ENCODE results near the gene RPL18.

RPL18 gene

GRCh38 chr19:48630296-48631063, 11.5 kb upstream of the RPL18 start:
- peak; percentile 85 to 91 for DNase-seq
- TF ChIP-seq POLR2A (IDR thresholded peaks at IDR 0.05; ENCODE audit: low read length): no peak
- TF ChIP-seq GATA1 (IDR thresholded peaks at IDR 0.05; ENCODE audit: low read depth, low read length): no peak

DNA sequence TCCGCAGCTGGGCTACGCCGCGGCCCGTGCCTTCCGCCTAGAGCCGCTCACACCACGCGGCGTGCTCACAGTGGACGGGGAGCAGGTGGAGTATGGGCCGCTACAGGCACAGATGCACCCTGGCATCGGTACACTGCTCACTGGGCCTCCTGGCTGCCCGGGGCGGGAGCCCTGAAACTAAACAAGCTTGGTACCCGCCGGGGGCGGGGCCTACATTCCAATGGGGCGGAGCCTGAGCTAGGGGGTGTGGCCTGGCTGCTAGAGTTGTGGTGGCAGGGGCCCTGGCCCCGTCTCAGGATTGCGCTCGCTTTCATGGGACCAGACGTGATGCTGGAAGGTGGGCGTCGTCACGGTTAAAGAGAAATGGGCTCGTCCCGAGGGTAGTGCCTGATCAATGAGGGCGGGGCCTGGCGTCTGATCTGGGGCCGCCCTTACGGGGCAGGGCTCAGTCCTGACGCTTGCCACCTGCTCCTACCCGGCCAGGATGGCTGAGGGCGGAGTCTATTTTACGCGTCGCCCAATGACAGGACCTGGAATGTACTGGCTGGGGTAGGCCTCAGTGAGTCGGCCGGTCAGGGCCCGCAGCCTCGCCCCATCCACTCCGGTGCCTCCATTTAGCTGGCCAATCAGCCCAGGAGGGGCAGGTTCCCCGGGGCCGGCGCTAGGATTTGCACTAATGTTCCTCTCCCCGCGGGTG, 10.8 kb upstream of the RPL18 start:
- TF ChIP-seq GATA1 (IDR thresholded peaks at IDR 0.05; ENCODE audit: low read depth, low read length) (no peak), POLR2A (IDR thresholded peaks at IDR 0.05; ENCODE audit: low read length) (no peak)
- peak; percentile 87 to 88 for DNase-seq

GRCh38 chr19:48629297-48629598, 10.3 kb upstream of the RPL18 start:
- no peak for TF ChIP-seq GATA1 (IDR thresholded peaks at IDR 0.05; ENCODE audit: low read depth, low read length)
- TF ChIP-seq POLR2A (IDR thresholded peaks at IDR 0.05; ENCODE audit: low read length): no peak
- no peak for DNase-seq

DNA sequence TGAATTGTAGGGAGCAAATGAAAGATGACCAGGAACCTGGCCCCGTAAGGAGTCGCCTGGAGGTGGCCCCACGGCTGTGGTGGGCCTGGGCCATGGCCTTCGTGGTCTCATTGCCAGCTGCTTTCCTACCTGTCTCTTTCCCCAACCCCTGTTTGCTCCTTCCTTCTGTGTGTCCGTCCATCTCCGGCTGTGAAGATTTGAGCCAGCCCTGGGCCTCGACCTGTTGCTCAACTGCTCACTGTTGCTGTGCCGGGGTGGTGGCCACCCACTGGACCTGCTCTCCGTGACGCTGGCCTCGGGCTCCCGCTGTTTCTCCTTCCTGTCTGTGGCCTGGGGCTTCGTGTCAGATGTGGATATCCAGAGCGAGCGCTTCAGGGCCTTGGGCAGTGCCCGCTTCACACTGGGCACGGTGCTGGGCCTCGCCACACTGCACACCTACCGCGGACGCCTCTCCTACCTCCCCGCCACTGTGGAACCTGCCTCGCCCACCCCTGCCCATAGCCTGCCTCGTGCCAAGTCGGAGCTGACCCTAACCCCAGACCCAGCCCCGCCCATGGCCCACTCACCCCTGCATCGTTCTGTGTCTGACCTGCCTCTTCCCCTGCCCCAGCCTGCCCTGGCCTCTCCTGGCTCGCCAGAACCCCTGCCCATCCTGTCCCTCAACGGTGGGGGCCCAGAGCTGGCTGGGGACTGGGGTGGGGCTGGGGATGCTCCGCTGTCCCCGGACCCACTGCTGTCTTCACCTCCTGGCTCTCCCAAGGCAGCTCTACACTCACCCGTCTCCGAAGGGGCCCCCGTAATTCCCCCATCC, 9.7 kb upstream of the RPL18 start:
- no peak for DNase-seq
- TF ChIP-seq GATA1 (IDR thresholded peaks at IDR 0.05; ENCODE audit: low read depth, low read length) (no peak), POLR2A (IDR thresholded peaks at IDR 0.05; ENCODE audit: low read length) (no peak)

GRCh38 chr19:48627865-48628314, 8.9 kb upstream of the RPL18 start:
- TF ChIP-seq GATA1 (IDR thresholded peaks at IDR 0.05; ENCODE audit: low read depth, low read length) (no peak), POLR2A (IDR thresholded peaks at IDR 0.05; ENCODE audit: low read length) (no peak)
- DNase-seq: no peak

GRCh38 chr19:48627201-48627864, 8.4 kb upstream of the RPL18 start:
- TF ChIP-seq GATA1 (IDR thresholded peaks at IDR 0.05; ENCODE audit: low read depth, low read length) (no peak), POLR2A (IDR thresholded peaks at IDR 0.05; ENCODE audit: low read length) (no peak)
- no peak for DNase-seq

DNA sequence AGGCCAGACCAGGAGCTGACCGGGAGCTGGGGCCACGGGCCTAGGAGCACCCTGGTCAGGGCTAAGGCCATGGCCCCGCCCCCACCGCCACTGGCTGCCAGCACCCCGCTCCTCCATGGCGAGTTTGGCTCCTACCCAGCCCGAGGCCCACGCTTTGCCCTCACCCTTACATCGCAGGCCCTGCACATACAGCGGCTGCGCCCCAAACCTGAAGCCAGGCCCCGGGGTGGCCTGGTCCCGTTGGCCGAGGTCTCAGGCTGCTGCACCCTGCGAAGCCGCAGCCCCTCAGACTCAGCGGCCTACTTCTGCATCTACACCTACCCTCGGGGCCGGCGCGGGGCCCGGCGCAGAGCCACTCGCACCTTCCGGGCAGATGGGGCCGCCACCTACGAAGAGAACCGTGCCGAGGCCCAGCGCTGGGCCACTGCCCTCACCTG, 6.9 kb upstream of the RPL18 start:
- TF ChIP-seq GATA1 (IDR thresholded peaks at IDR 0.05; ENCODE audit: low read depth, low read length): no peak
- DNase-seq: no peak

DNA sequence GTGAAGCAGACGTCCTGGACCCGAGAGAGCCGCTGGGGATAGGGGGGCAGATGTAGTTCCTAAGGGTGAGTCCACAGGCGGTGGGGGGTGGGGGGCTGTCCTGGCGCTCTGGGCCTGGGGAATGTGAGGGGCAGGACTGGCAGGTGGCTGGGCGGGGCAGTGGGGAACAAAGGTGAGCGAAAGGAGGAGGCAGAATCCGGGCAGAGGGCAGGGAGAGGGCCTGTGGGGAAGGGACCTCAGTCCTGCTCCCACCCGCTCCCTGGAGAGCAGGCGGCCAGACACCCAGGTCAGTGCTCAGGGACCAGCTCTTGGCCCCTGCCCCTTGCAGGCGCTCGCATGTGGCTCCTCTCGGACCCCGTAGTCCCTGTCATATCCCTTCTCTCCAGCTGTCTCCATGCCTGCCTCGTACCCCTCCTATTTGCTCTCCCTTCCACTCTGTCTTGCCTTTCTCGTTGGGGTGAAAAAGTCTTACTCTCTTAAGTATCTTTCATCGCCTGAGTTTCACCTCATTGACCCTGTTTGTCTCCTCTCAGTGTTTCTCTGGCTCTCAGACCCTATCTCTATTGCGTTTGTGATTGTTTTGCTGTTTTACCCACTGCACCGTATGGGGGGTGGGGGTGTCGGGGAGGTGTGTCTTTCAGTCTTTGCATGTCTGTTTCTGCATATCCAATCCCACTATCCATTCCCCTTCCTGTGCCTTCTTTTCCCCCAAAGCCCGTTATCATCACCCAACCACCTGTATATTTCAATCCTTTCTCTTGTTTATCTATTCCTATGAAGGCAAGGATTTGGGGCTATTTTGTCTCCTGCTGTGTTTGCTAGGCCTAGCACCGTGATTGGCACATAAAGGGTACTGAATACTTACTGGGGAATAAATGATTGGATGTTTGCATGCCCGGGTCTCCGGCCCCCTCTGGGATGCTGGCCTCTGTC, 6.1 kb upstream of the RPL18 start:
- TF ChIP-seq GATA1 (IDR thresholded peaks at IDR 0.05; ENCODE audit: low read depth, low read length): no peak
- no peak for TF ChIP-seq POLR2A (IDR thresholded peaks at IDR 0.05; ENCODE audit: low read length)
- DNase-seq: no peak

DNA sequence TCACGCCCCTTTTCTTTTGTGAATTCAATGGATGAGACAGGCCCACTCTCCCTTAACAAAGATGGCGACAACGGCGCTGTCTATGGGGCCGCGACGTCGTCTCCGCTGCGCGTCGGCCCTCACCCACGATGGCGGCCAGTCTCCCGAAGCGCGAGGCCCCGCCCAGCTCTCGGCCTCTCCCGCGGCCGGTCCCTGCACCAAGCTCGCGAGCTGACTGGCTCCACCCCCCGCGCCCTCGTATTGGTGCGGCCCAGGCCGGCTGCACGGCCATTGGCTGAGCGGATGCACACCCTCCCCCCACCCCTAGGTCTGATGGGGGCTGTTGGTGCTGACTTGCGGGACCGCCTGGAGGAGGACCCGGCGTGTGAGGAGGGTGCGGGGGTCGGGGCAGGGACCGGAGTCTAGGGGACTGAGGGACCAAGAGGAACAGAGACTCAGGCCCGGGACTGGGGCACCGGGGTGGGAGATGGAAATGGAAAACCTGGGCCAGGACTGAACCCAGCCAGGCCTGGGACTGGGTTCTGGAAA, 5.2 kb upstream of the RPL18 start:
- no peak for TF ChIP-seq GATA1 (IDR thresholded peaks at IDR 0.05; ENCODE audit: low read depth, low read length)
- peak; percentile 6 for TF ChIP-seq POLR2A (IDR thresholded peaks at IDR 0.05; ENCODE audit: low read length)
- peak; percentile 99 for DNase-seq

- TF ChIP-seq GATA1 (IDR thresholded peaks at IDR 0.05; ENCODE audit: low read depth, low read length) (no peak), POLR2A (IDR thresholded peaks at IDR 0.05; ENCODE audit: low read length) (no peak)
- DNase-seq: peak; percentile 66 to 69
These were observed 4.6 kb upstream of the RPL18 start for GRCh38 chr19:48623556-48624066.

GRCh38 chr19:48619692-48620585, 961 bp upstream of the RPL18 start:
- TF ChIP-seq GATA1 (IDR thresholded peaks at IDR 0.05; ENCODE audit: low read depth, low read length) (no peak), POLR2A (IDR thresholded peaks at IDR 0.05; ENCODE audit: low read length) (no peak)
- DNase-seq: peak; percentile 63 to 87

All from erythroblast (primary cell).